Measurements from ENCODE around the gene CCDC122.

CCDC122 gene

DNA sequence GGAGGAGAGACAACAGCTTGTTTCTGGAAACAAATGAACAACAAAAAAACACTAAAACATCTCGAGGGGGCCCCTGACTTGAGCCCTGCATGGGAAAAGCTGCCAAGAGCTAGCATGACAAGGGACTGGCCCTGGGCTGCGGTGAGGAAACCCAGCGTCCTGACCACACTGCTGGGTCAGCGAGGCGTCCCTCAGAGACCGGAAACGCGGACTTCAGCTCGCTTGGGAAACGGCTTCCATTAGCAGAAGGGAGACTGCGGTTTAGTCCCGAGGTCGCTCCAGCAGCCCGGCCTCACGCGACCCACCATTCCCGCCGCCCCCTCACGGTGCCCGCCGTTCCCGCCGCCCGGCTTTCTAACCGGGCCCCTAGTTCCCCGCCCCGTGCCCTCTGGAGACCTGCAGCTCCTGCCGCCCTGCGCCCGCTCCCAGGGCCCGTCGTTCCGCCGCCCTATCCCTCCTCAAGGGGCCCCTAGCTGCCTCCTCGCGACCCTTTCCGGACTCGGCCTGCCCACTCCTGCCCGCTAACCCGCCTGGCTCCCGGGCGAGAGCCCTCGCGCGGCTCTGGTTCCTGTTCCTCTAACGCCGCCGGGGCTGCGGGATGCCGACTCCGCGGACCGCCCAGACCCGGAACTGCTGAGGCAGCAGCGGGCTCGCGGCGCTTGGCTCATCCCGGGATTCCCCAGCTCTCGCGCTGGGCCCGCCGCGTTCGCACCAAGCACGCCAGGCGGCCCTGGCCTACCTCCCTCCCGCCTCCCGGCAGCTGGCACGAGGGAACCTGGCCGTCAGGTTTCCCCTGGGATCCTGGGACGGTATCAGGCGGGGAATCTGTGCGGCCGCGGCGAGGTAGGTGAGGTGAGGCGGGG, at the start of gene CCDC122:
TSS of gene CCDC122 (minus strand) at position 849 of the 863 bp plus-strand sequence. CDS start 10,364 bp downstream, outside the sequence.
- H3K9ac ChIP-seq (ENCODE audit: insufficient read length, low read depth), result peak within 1 kb of the TSS; percentile 70
- no peaks in the 10 kb centered on the region for H3K27me3 ChIP-seq (ENCODE audit: insufficient read depth, insufficient read length)
- DNase-seq (ENCODE audit: low read depth, low spot score), result no peak
- no peaks in the 10 kb centered on the region for H3K4me1 ChIP-seq (ENCODE audit: insufficient read depth, insufficient read length)
- no peaks in the 10 kb centered on the region for H3K9me3 ChIP-seq (ENCODE audit: insufficient read depth, low read length)
- H3K4me3 ChIP-seq (ENCODE audit: insufficient read length, low read depth), result peak within 1 kb of the TSS; percentile 42
- TF ChIP-seq YY1 (IDR thresholded peaks at IDR 0.05; ENCODE audit: insufficient read depth, insufficient read length) (no peak), ZNF274 (IDR thresholded peaks at IDR 0.05; ENCODE audit: low read depth, low read length) (no peak), SUZ12 (IDR thresholded peaks at IDR 0.05; ENCODE audit: extremely low read depth, insufficient read depth, insufficient read length) (no peak)
- no peaks in the 10 kb centered on the region for H3K36me3 ChIP-seq (ENCODE audit: insufficient read depth, insufficient read length, low read length)

DNA sequence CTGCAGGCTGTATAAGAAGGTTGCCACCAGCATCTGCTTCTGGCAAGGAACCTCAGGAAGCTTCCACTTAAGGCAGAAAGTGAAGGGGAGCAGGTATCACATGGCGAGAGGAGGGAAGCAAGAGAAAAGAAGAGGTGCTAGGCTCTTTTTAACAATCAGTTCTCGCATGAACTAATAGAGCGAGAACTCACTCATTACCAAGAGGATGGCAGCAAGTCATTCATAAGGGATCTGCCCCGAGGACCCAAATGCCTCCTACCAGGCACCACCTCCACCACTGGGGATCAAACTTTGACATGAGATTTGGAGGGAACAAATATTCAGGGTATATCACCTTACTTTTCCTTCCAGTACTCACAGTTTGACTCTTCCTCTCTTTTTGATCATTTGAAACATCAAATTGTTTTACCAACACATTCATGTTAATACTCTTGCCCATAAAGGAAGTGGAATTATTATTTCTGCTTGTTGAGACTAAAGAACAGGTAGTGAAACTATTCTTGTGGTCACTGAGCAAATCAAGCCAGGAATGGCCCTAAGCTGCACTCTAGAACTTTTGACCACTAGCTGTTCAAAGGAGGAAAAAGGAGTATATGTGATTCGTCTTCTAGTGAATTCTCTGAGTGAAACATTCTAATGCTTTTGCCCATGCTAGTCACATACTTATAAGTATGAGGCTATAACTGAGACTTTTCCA, 45.2 kb upstream of the CCDC122 start:
- no peak overlapping the region for H3K9ac ChIP-seq (ENCODE audit: insufficient read length, low read depth)
- H3K9me3 ChIP-seq (ENCODE audit: insufficient read depth, low read length), result no peaks in the 10 kb centered on the region
- H3K4me1 ChIP-seq (ENCODE audit: insufficient read depth, insufficient read length), result no peaks in the 10 kb centered on the region
- no peak overlapping the region for H3K4me3 ChIP-seq (ENCODE audit: insufficient read length, low read depth)
- no peaks in the 10 kb centered on the region for H3K36me3 ChIP-seq (ENCODE audit: insufficient read depth, insufficient read length, low read length)
- H3K27me3 ChIP-seq (ENCODE audit: insufficient read depth, insufficient read length), result no peaks in the 10 kb centered on the region
- TF ChIP-seq SUZ12 (IDR thresholded peaks at IDR 0.05; ENCODE audit: extremely low read depth, insufficient read depth, insufficient read length) (no peak), YY1 (IDR thresholded peaks at IDR 0.05; ENCODE audit: insufficient read depth, insufficient read length) (no peak), ZNF274 (IDR thresholded peaks at IDR 0.05; ENCODE audit: low read depth, low read length) (no peak)
- DNase-seq (ENCODE audit: low read depth, low spot score), result no peak

DNA sequence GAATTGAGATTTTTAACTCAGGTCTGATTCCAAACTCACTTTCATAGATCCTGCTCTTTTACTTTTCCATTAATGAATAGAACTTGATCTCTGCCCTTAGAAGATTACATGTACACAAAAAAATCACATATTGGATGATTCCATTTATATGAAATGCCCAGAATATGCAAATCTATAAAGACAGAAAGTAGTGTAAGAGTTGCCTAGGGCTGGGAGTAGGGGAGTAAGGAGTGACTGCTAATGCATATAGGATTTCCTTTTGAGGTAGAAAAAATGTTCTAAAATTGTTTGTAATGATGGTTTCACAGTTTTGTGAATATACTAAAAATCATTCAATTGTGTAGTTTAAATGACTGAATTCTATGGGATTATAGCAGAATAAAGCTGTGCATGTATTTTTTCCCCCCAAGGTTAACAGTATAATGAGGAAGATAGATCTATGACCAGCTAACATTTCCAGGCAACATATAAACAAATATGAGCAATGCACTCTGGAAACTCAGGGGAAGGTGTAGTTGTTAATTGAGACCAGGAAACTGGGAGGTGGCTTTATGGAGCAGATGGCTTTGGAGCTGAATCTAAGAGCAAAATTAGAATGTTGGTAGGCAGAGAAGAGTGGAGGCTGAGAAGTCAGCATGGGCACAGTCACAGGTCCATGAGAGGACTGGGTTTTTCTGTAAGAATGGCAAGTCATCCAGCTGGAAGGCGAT, 41.6 kb upstream of the CCDC122 start:
- Histone ChIP-seq H3K4me1 (ENCODE audit: insufficient read depth, insufficient read length) (no peaks in the 10 kb centered on the region), H3K36me3 (ENCODE audit: insufficient read depth, insufficient read length, low read length) (no peaks in the 10 kb centered on the region), H3K9me3 (ENCODE audit: insufficient read depth, low read length) (no peaks in the 10 kb centered on the region), H3K4me3 (ENCODE audit: insufficient read length, low read depth) (no peak overlapping the region), H3K9ac (ENCODE audit: insufficient read length, low read depth) (no peak overlapping the region), H3K27me3 (ENCODE audit: insufficient read depth, insufficient read length) (no peaks in the 10 kb centered on the region)
- TF ChIP-seq SUZ12 (IDR thresholded peaks at IDR 0.05; ENCODE audit: extremely low read depth, insufficient read depth, insufficient read length) (no peak), ZNF274 (IDR thresholded peaks at IDR 0.05; ENCODE audit: low read depth, low read length) (no peak), YY1 (IDR thresholded peaks at IDR 0.05; ENCODE audit: insufficient read depth, insufficient read length) (no peak)
- DNase-seq (ENCODE audit: low read depth, low spot score), result no peak

DNA sequence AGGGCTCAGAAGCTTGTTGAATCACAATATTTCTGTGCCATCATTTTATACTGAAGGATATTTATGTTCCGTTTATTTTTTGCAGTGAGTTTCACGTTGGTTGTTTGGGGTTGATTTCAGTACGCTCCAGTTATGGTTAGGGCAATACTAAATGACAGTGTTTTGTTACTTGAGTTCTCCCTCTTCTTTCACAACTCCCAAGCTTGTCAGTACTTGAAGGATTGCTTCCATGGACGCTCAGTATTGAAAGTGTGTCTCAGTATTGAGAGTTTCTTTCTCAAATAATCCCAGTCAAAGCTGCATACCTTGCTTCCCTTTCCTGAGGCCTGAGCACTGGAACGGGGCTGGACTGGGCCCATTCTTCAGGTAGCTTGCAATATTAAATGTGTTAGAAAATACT, 39.1 kb upstream of the CCDC122 start:
- no peak for DNase-seq (ENCODE audit: low read depth, low spot score)
- H3K9ac ChIP-seq (ENCODE audit: insufficient read length, low read depth), result no peak overlapping the region
- no peaks in the 10 kb centered on the region for H3K27me3 ChIP-seq (ENCODE audit: insufficient read depth, insufficient read length)
- H3K4me1 ChIP-seq (ENCODE audit: insufficient read depth, insufficient read length), result no peaks in the 10 kb centered on the region
- TF ChIP-seq YY1 (IDR thresholded peaks at IDR 0.05; ENCODE audit: insufficient read depth, insufficient read length) (no peak), SUZ12 (IDR thresholded peaks at IDR 0.05; ENCODE audit: extremely low read depth, insufficient read depth, insufficient read length) (no peak), ZNF274 (IDR thresholded peaks at IDR 0.05; ENCODE audit: low read depth, low read length) (no peak)
- H3K36me3 ChIP-seq (ENCODE audit: insufficient read depth, insufficient read length, low read length), result no peaks in the 10 kb centered on the region
- H3K4me3 ChIP-seq (ENCODE audit: insufficient read length, low read depth), result no peak overlapping the region
- no peaks in the 10 kb centered on the region for H3K9me3 ChIP-seq (ENCODE audit: insufficient read depth, low read length)

DNA sequence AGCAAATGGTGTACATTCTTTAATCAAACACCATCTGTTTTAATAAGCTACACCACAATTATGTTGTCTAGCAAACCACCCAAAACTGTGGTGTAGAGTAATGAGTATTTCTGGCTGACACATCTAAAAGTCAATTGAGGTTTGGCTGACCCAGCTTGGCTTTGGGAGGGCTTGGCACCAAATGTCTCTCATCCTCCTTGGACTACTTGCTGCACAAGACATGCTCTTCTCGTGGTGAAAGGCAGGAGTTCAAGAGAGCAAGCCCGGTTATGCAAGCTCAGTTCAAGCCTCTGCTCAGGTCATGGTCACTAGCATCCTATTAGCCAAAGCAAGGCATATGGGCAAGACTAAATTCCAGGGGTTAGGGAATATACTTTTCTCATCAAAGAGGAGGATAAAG, 37.3 kb upstream of the CCDC122 start:
- DNase-seq (ENCODE audit: low read depth, low spot score), result no peak
- Histone ChIP-seq H3K4me3 (ENCODE audit: insufficient read length, low read depth) (no peak overlapping the region), H3K4me1 (ENCODE audit: insufficient read depth, insufficient read length) (no peaks in the 10 kb centered on the region), H3K27me3 (ENCODE audit: insufficient read depth, insufficient read length) (no peaks in the 10 kb centered on the region), H3K36me3 (ENCODE audit: insufficient read depth, insufficient read length, low read length) (no peaks in the 10 kb centered on the region), H3K9ac (ENCODE audit: insufficient read length, low read depth) (no peak overlapping the region), H3K9me3 (ENCODE audit: insufficient read depth, low read length) (no peaks in the 10 kb centered on the region)
- TF ChIP-seq YY1 (IDR thresholded peaks at IDR 0.05; ENCODE audit: insufficient read depth, insufficient read length) (no peak), SUZ12 (IDR thresholded peaks at IDR 0.05; ENCODE audit: extremely low read depth, insufficient read depth, insufficient read length) (no peak), ZNF274 (IDR thresholded peaks at IDR 0.05; ENCODE audit: low read depth, low read length) (no peak)

DNA sequence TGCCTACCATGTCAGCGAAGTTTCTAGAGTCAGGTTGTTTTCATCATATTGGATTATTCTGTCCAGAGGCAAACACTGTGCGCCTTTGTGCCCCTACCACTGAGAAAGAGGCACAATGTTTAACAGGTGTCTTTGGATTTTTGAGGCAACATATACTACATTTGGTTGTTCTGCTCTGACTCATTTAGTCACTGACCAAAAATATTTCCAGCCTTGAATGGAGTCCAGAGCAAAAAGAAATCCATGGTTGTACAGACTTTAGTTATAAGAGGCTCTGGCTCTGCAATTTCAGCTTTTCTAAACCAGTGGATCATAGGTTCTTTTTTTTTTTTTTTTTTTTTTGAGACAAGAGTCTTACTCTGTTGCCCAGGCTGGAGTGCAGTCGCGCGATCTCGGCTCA, 35.9 kb upstream of the CCDC122 start:
- Histone ChIP-seq H3K4me1 (ENCODE audit: insufficient read depth, insufficient read length) (no peaks in the 10 kb centered on the region), H3K9me3 (ENCODE audit: insufficient read depth, low read length) (no peaks in the 10 kb centered on the region), H3K36me3 (ENCODE audit: insufficient read depth, insufficient read length, low read length) (no peaks in the 10 kb centered on the region), H3K4me3 (ENCODE audit: insufficient read length, low read depth) (no peak overlapping the region), H3K27me3 (ENCODE audit: insufficient read depth, insufficient read length) (no peaks in the 10 kb centered on the region), H3K9ac (ENCODE audit: insufficient read length, low read depth) (no peak overlapping the region)
- no peak for TF ChIP-seq ZNF274 (IDR thresholded peaks at IDR 0.05; ENCODE audit: low read depth, low read length)
- no peak for TF ChIP-seq YY1 (IDR thresholded peaks at IDR 0.05; ENCODE audit: insufficient read depth, insufficient read length)
- TF ChIP-seq SUZ12 (IDR thresholded peaks at IDR 0.05; ENCODE audit: extremely low read depth, insufficient read depth, insufficient read length), result no peak
- no peak for DNase-seq (ENCODE audit: low read depth, low spot score)

Data from NT2/D1 (cell line).